AG04450 (cell line): Measurements from ENCODE around the gene GNAI1. TPM values are rescaled to one million over a fixed set of nuclear protein-coding genes. Genes with fewer than 3 reads are reported as not detected.

Experiments
- CTCF ChIA-PET: fragments of 300-600, 350-600 bp; formaldehyde crosslinking; extraction: SDS; loops from one replicate; lab custom pipeline; 2022; ENCODE audit warnings: antibody characterized with exemption, inconsistent platforms; lab: Charles Lee
- POLR2A ChIA-PET: fragments of 350-600 bp; formaldehyde crosslinking; extraction: SDS; loops from one replicate; lab custom pipeline; 2021; ENCODE audit warnings: antibody characterized with exemption, inconsistent platforms; lab: Yijun Ruan, JAX
- DNase-seq: peaks from one replicate; pipeline ENCODE4 v3.0.0-alpha.2; 2011; ENCODE audit warnings: low read depth, low spot score
- H3K27ac ChIP-seq: one replicate; pipeline ENCODE4 v1.5.1; 2012; ENCODE audit warnings: low read depth, low read length, control low read depth
- H3K27me3 ChIP-seq: one replicate; pipeline ENCODE4 v1.6.0; 2012; ENCODE audit warnings: low read length; ENCODE audit not compliant: control insufficient read depth, insufficient read depth
- H3K4me3 ChIP-seq: 2 replicates; pipeline ENCODE4 v1.5.1; 2011; ENCODE audit warnings: mild to moderate bottlenecking, low read depth, low read length, control low read depth
- H3K9me3 ChIP-seq: 2 replicates; pipeline ENCODE4 v1.5.1; 2012; ENCODE audit warnings: low read length; ENCODE audit not compliant: control insufficient read depth, insufficient read depth
- CTCF ChIP-seq: IDR thresholded peaks from 2 replicates; pipeline ENCODE4 v1.5.1; 2011; ENCODE audit warnings: low read depth, low read length, control low read depth, inconsistent platforms
- polyA plus RNA-seq: library from polyadenylated mRNA; depleted of rRNA; stranded (reverse); fragments of >200 nt; gene quantifications from 2 replicates; pipeline ENCODE4 v1.2.3, GENCODE V29; 2011

Gene GNAI1
- polyA plus RNA-seq, 1 experiment, result 56.2 TPM

DNA sequence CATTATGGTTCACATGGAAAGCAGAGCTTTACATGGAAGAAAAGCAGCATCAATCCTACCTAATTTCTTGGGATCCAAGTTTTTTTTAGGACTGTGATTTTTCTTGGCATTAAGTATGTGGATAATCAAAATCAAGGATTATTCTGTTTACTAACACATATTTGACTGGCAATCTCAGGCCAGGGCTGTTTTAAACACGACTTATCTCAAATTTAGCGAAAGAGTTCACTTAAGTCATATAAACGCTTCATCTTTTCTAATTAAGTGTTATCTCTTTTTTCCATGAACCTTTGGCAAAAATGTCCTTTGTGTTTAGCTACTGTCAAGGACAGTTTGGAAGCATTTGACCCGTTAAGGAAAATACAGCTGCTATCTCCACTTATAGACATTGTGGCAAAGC lies 92.0 kb downstream of the GNAI1 start:
- H3K27ac ChIP-seq, result no peak overlapping the region
- ChIA-PET CTCF (no interaction called here), POLR2A (interaction anchor here (0.7 kb wide), 1 partner anchor 1120 kb away, joined by 5 read pairs; no protein-coding TSS in a partner anchor)
- DNase-seq, result no peak
- no peak for TF ChIP-seq CTCF
- H3K9me3 ChIP-seq, result peaks cover 6% of the 10 kb centered on the region; the same call in 1 of the 2 replicates
- no peaks in the 10 kb centered on the region for H3K27me3 ChIP-seq
- H3K4me3 ChIP-seq, result no peak overlapping the region

DNA sequence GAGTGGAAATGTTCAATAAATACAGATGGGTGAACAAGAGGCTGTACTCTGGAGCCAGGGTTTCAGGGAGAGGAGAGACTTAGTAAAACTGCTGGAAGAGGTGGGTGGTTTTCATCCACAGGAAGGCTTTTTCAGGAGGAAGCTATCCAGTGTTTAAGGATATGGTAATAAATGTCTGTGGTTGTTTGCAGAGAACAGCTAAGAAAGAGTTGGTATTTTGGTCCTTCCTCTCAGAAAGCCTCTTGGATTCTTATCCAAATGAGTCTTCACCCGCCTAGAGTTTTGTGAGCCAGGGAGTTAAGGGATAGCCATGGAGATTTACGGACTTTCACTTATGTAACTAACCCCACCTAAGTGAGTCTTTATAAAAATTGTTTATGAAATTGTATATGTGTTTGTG lies 95.7 kb downstream of the GNAI1 start:
- ChIA-PET POLR2A (no interaction called here), CTCF (no interaction called here)
- no peak for TF ChIP-seq CTCF
- Histone ChIP-seq H3K27me3 (no peaks in the 10 kb centered on the region), H3K9me3 (no peaks in the 10 kb centered on the region), H3K4me3 (no peak overlapping the region), H3K27ac (no peak overlapping the region)
- no peak for DNase-seq

- Histone ChIP-seq H3K4me3 (no peak overlapping the region), H3K9me3 (no peaks in the 10 kb centered on the region), H3K27ac (no peak overlapping the region), H3K27me3 (no peaks in the 10 kb centered on the region)
- no peak for TF ChIP-seq CTCF
- POLR2A ChIA-PET, result interaction anchor here (0.6 kb wide), 1 partner anchor 10 kb away, joined by 5 read pairs; no protein-coding TSS in a partner anchor
- CTCF ChIA-PET, result no interaction called here
- DNase-seq, result no peak
Measured at GRCh38 chr7:80231707-80232106, 97.1 kb downstream of the GNAI1 start.

DNA sequence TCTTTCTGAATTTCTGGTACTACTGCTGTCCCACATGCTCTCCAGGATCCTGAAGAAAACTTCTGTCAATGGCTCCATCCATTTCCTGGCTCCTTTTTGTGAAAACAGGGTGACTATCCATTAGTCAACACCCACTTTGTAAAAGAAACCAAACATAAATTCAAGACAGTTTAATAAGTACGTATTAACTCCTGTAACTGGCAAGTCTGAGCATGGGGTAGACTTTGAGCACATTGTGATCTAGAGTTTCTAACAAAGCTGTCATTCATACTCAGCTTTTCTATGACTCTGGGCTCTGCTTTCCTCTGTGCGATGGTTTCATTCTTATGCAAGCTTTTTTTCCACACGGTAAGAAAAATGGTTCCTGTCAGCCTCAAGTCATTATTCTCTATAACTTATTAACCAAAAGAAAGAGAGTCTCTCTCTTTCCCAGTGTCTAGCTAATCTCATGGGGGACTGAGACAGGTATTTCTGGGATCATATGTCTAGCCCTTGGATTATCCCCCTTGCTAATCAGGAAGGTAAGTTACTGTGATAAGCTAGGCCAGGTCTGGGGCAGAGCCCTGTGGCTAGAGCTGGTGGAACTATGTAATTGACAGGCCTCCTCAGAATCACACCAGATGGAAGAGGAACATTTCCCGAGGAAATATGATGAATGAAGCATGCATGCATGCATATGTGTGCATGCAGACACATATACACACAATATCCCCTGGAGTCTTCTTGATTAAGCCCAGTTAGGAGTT lies 98.5 kb downstream of the GNAI1 start:
- no peak for TF ChIP-seq CTCF
- Histone ChIP-seq H3K4me3 (no peak overlapping the region), H3K27me3 (no peaks in the 10 kb centered on the region), H3K9me3 (no peaks in the 10 kb centered on the region), H3K27ac (no peak overlapping the region)
- ChIA-PET POLR2A (no interaction called here), CTCF (interaction anchor here (1.3 kb wide), 1 partner anchor 159 kb away, joined by 4 read pairs; no protein-coding TSS in a partner anchor)
- no peak for DNase-seq

DNA sequence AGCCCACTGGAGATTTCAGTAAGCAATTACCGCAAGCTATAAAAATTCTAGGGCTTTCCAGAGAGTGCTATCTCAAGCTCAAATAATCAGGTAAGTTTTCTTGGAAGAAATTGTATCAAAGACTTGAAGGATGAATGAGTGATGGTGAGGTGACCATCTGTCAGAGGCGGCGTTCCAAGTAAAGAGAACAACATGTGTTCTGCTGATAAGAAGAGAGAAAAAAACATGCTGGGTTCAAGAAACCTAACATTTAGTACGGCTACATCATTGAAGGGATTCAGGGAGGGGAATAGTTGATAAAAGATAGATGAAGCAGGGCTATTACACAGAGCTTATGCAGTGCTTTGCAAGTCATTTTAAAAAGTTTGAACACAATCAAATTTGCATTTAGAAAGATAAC lies 100.7 kb downstream of the GNAI1 start:
- TF ChIP-seq CTCF, result no peak
- H3K4me3 ChIP-seq, result no peak overlapping the region
- CTCF ChIA-PET, result no interaction called here
- no peaks in the 10 kb centered on the region for H3K9me3 ChIP-seq
- DNase-seq, result no peak
- POLR2A ChIA-PET, result no interaction called here
- no peak overlapping the region for H3K27ac ChIP-seq
- H3K27me3 ChIP-seq, result no peaks in the 10 kb centered on the region
